HG03175 (cell line): Measurements from ENCODE around the gene SH3BP5L.
"Not testable (repeated sequence)": the region's sequence is repeated elsewhere in the genome, so short reads cannot be mapped to it uniquely, and the experiment has no call there.

Experiments
- ATAC-seq: cut with Tn5 transposase; IDR thresholded peaks from one replicate; pipeline ENCODE4 v1.9.1; 2021; ENCODE audit warnings: mild to moderate bottlenecking, moderate library complexity; ENCODE audit not compliant: unreplicated experiment

The SH3BP5L gene

GRCh38 chr1:248830718-248831017 lies 5.0 kb upstream of the SH3BP5L start:
- not testable (repeated sequence) for ATAC-seq

- no peak for ATAC-seq
Measured at GRCh38 chr1:248828845-248829244, 3.1 kb upstream of the SH3BP5L start.

- ATAC-seq: peak; percentile 4
Measured at GRCh38 chr1:248825573-248825908, 174 bp downstream of the SH3BP5L start.

GRCh38 chr1:248825136-248825535 lies 579 bp downstream of the SH3BP5L start:
- no peak for ATAC-seq

- no peak for ATAC-seq
Measured at GRCh38 chr1:248824701-248825100, 1.0 kb downstream of the SH3BP5L start.

- ATAC-seq: no peak
Measured at GRCh38 chr1:248824301-248824700, 1.4 kb downstream of the SH3BP5L start.

- no peak for ATAC-seq
Measured at GRCh38 chr1:248823517-248824001, 2.2 kb downstream of the SH3BP5L start.

- peak; percentile 30 for ATAC-seq
Measured at GRCh38 chr1:248822148-248823032, 3.3 kb downstream of the SH3BP5L start.

- no peak for ATAC-seq
Measured at GRCh38 chr1:248821641-248822040, 4.1 kb downstream of the SH3BP5L start.

- ATAC-seq: no peak
Measured at GRCh38 chr1:248821101-248821500, 4.6 kb downstream of the SH3BP5L start.

- no peak for ATAC-seq
Measured at GRCh38 chr1:248820041-248820585, 5.6 kb downstream of the SH3BP5L start.

GRCh38 chr1:248818505-248819374 lies 7.0 kb downstream of the SH3BP5L start:
- no peak for ATAC-seq

GRCh38 chr1:248817065-248817464 lies 8.7 kb downstream of the SH3BP5L start:
- no peak for ATAC-seq

GRCh38 chr1:248816042-248816851 lies 9.5 kb downstream of the SH3BP5L start:
- ATAC-seq: no peak

- ATAC-seq: no peak
Measured at GRCh38 chr1:248815407-248816034, 10.2 kb downstream of the SH3BP5L start.

GRCh38 chr1:248814351-248814750 lies 11.4 kb downstream of the SH3BP5L start:
- no peak for ATAC-seq

GRCh38 chr1:248813546-248813945 lies 12.2 kb downstream of the SH3BP5L start:
- no peak for ATAC-seq

GRCh38 chr1:248812736-248813425 lies 12.8 kb downstream of the SH3BP5L start:
- ATAC-seq: no peak
